Loucy (cell line): ENCODE results near the gene USP4.

Experiments
- EZH2phosphoT487 ChIP-seq: fragments of 200-600 bp; IDR thresholded peaks from 2 replicates; pipeline ENCODE4 v1.6.1; 2018; ENCODE audit warnings: antibody characterized with exemption, mild to moderate bottlenecking, moderate library complexity, borderline replicate concordance
- TF ChIP-seq, protein P1 (sequence below): fragments of 200-600 bp; sonication (generic); conservative IDR thresholded peaks from 2 replicates; pipeline ENCODE4 v1.5.1; 2014; ENCODE audit warnings: mild to moderate bottlenecking, antibody characterized with exemption, low read length

DNA sequence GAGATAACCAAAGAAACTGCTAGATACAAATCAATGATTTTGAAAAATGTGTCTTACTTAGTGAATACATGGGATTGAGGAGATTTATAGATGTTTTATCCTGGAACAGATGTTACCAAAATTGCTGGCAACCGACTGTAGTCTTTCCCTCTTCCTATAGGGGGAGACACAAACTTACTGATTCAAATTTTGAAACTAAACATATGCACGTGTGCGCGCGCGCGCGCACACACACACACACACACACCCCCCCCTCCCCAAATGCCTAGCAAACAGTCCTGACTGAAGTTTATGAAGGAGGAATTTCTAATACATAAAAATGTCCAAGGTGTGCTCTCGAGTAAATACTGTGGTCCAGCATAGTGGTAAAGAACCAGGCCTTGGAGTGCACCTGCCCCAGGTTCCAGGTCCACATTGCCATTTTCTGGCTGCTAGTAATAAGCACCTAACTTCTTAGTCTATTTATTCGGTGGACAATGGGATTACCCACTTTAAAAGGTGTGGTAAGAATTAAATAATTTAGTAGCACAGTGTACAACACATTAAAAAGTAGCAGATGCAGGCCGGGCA, 44.3 kb downstream of the USP4 start:
- TF ChIP-seq, protein P1, sequence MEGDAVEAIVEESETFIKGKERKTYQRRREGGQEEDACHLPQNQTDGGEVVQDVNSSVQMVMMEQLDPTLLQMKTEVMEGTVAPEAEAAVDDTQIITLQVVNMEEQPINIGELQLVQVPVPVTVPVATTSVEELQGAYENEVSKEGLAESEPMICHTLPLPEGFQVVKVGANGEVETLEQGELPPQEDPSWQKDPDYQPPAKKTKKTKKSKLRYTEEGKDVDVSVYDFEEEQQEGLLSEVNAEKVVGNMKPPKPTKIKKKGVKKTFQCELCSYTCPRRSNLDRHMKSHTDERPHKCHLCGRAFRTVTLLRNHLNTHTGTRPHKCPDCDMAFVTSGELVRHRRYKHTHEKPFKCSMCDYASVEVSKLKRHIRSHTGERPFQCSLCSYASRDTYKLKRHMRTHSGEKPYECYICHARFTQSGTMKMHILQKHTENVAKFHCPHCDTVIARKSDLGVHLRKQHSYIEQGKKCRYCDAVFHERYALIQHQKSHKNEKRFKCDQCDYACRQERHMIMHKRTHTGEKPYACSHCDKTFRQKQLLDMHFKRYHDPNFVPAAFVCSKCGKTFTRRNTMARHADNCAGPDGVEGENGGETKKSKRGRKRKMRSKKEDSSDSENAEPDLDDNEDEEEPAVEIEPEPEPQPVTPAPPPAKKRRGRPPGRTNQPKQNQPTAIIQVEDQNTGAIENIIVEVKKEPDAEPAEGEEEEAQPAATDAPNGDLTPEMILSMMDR = peak; percentile 90
- TF ChIP-seq EZH2phosphoT487 = no peak
